Neutrophil (primary cell): ENCODE data around the gene PTPRG.

Experiments used
- H3K27ac ChIP-seq: fragments of 200-600 bp; sonication (generic); 2 replicates; pipeline ENCODE4 v1.5.1; 2016; ENCODE audit warnings: mild to moderate bottlenecking, moderate library complexity
- H3K27me3 ChIP-seq: fragments of 200-600 bp; sonication (generic); 2 replicates; pipeline ENCODE4 v1.6.0; 2016; ENCODE audit warnings: mild to moderate bottlenecking
- H3K36me3 ChIP-seq: fragments of 200-600 bp; sonication (generic); 2 replicates; pipeline ENCODE4 v1.5.1; 2017
- H3K4me1 ChIP-seq, 2 experiments: fragments of 200-600 bp in 1 of 2; sonication (generic) in 1 of 2; 1 replicate in 1 of 2; 2 replicates in 1 of 2; pipeline versions ENCODE4 v1.5.1 to v1.6.1; 2013 to 2016; ENCODE audit warnings: low read depth in 1 of 2, low read length in 1 of 2, mild to moderate bottlenecking in 1 of 2, moderate library complexity in 1 of 2; ENCODE audit not compliant: control insufficient read depth in 1 of 2, insufficient read depth in 1 of 2
- H3K4me3 ChIP-seq, 2 experiments: fragments of 200-600 bp in 1 of 2; sonication (generic) in 1 of 2; 1 replicate in 1 of 2; 2 replicates in 1 of 2; pipeline ENCODE4 v1.5.1; 2013 to 2016; ENCODE audit warnings: low read depth in 1 of 2, low read length in 1 of 2, mild to moderate bottlenecking in 1 of 2, moderate library complexity in 1 of 2
- H3K9me3 ChIP-seq: fragments of 200-600 bp; sonication (generic); 2 replicates; pipeline ENCODE4 v1.5.1; 2016
- CTCF ChIP-seq: fragments of 200-600 bp; sonication (generic); IDR thresholded peaks from 2 replicates; pipeline ENCODE4 v1.5.1; 2016; ENCODE audit warnings: antibody characterized with exemption

PTPRG gene

GRCh38 chr3:62113092-62113491 lies 551.7 kb downstream of the PTPRG start:
- Histone ChIP-seq H3K27me3 (no peaks in the 10 kb centered on the region), H3K9me3 (no peaks in the 10 kb centered on the region), H3K36me3 (no peaks in the 10 kb centered on the region), H3K4me3 (no peak overlapping the region), H3K27ac (no peak overlapping the region), H3K4me1 (no peaks in the 10 kb centered on the region)
- TF ChIP-seq CTCF: no peak

GRCh38 chr3:62114763-62115162 lies 553.4 kb downstream of the PTPRG start:
- Histone ChIP-seq H3K4me1 (no peaks in the 10 kb centered on the region), H3K27me3 (no peaks in the 10 kb centered on the region), H3K27ac (no peak overlapping the region), H3K36me3 (no peaks in the 10 kb centered on the region), H3K4me3 (no peak overlapping the region), H3K9me3 (no peaks in the 10 kb centered on the region)
- TF ChIP-seq CTCF: no peak

DNA sequence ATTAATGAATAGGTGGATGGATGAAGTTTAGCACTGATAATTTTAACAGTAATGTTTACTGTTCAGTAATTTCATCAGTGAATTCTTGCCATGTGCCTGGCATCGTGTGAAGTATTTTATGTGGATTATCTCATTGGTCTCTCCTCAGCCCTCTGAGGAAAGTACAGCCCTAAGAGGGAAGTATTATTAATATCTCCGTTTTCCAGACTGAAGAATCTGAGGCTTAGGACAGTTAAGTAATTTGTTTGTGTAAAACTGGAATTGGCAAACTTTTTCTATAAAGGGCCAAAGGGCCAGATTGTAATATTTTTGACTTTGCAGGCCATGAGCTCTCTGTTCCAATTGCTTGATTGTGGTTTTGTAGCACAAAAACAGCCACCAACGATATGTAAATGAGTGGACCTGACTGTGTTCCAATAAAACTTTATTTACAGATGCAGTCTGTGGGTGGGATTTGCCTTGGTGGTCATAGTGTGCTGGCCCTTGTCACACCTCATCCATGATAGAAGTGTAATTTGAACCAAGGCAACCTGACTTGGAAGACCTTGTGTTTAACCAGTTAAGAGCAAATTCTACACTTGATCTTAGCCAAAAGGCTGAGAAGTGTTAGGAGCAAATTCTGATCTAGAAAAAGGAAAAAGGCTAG lies 556.7 kb downstream of the PTPRG start:
- Histone ChIP-seq H3K4me1 (no peaks in the 10 kb centered on the region), H3K27me3 (no peaks in the 10 kb centered on the region), H3K27ac (no peak overlapping the region), H3K4me3 (no peak overlapping the region), H3K36me3 (no peaks in the 10 kb centered on the region), H3K9me3 (no peaks in the 10 kb centered on the region)
- no peak for TF ChIP-seq CTCF

GRCh38 chr3:62119139-62119538 lies 557.8 kb downstream of the PTPRG start:
- H3K9me3 ChIP-seq: no peaks in the 10 kb centered on the region
- TF ChIP-seq CTCF: no peak
- no peak overlapping the region for H3K4me3 ChIP-seq
- no peaks in the 10 kb centered on the region for H3K27me3 ChIP-seq
- H3K4me1 ChIP-seq: no peaks in the 10 kb centered on the region
- H3K36me3 ChIP-seq: no peaks in the 10 kb centered on the region
- H3K27ac ChIP-seq: no peak overlapping the region

DNA sequence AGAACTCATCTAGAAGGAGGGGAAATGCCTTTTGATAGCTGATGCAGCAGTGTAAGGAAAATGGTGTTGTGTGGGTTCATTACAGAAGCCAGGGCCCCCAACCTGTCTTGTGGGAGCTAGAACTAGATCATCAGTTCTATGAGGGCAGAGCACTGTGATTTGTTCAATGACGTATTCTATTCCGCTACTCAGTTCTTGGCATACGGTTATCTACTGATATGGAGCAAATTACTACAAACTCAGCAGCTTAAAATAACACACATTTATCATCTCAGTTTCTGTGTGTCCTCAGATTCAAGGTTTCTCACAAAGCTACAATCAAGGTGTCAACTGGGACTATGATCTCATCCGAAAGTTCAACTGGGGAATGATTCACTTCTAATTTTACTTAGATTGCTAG lies 561.4 kb downstream of the PTPRG start:
- no peak for TF ChIP-seq CTCF
- H3K27ac ChIP-seq: no peak overlapping the region
- no peak overlapping the region for H3K4me3 ChIP-seq
- H3K27me3 ChIP-seq: no peaks in the 10 kb centered on the region
- H3K9me3 ChIP-seq: no peaks in the 10 kb centered on the region
- H3K36me3 ChIP-seq: no peaks in the 10 kb centered on the region
- no peaks in the 10 kb centered on the region for H3K4me1 ChIP-seq

DNA sequence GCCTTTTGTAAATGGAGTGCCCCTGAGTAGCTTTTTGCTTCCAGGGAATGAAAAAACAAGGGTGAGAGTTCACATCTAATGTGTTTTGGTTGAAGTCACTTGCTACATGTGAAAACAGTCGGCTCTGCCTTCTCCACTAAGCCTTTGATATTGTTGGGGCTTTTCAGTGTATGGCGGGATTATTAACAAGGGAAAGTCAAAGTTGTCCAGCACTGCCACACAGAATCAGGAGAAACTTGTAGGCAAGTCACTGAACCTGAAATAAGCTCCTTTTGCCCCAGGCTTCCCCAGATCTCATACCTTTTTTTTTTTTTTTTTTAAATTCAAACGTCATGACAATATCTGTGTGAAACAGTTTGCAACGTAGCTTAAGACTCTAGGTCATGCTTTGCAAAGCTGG lies 564.0 kb downstream of the PTPRG start:
- no peak for TF ChIP-seq CTCF
- Histone ChIP-seq H3K36me3 (no peaks in the 10 kb centered on the region), H3K4me3 (no peak overlapping the region), H3K27ac (no peak overlapping the region), H3K9me3 (no peaks in the 10 kb centered on the region), H3K27me3 (no peaks in the 10 kb centered on the region), H3K4me1 (no peaks in the 10 kb centered on the region)
